Left ventricle myocardium superior (tissue), 1 donor: ENCODE data around the gene MYO6. TPM values are rescaled to one million over a fixed set of nuclear protein-coding genes. Genes with fewer than 3 reads are reported as not detected.
"Not testable (repeated sequence)": the region's sequence is repeated elsewhere in the genome, so short reads cannot be mapped to it uniquely, and the experiment has no call there.

Experiments used
- ATAC-seq: fragments of 200-7000 bp; cut with Tn5 transposase; one replicate; pipeline ENCODE4 v1.9.1; 2020; ENCODE audit warnings: mild to moderate bottlenecking, moderate library complexity
- DNase-seq: peaks from one replicate; pipeline ENCODE4 v3.0.0-alpha.2; 2020
- intact Hi-C: fragments of 100-400 bp; cut with micrococcal nuclease; formaldehyde crosslinking; loops from one replicate; pipeline ENCODE4 v1.11.0; 2022
- long read RNA-seq: library from polyadenylated mRNA; unstranded; transcript quantifications from one replicate; pipeline ENCODE4 v2.0.0, GENCODE V29; 2021
- total RNA-seq: library from RNA; stranded (reverse); fragmentation: NEBNext Ultra II Directional; extraction: Animal tissue kit (Norgen Biotek cat#: 25700); gene quantifications from one replicate; pipeline ENCODE4 v1.2.1, GENCODE V29; 2021
- donor health status: DM: no; HTN: yes; CAD: no; lungs with severe emphysema.

The MYO6 gene
- total RNA-seq: 5.5 TPM
- long read RNA-seq, full-length matches to known transcripts: 1 of 17 reads
- long read RNA-seq, partial matches to known transcripts: 12 of 17 reads
- long read RNA-seq, other reads (novel, unspliced or antisense): 4 of 17 reads

GRCh38 chr6:75748743-75749538, at the start of gene MYO6:
Gene MYO6 (plus strand): TSS chr6:75749239. CDS start chr6:75817548, 68,309 bp downstream.
- DNase-seq (peak; percentile 88), ATAC-seq (peak; percentile 99)
- intact Hi-C loops: no loop called here

GRCh38 chr6:75708334-75708733, 40.7 kb upstream of the MYO6 start:
- DNase-seq, ATAC-seq, intact Hi-C loops: not testable (repeated sequence)

GRCh38 chr6:75711173-75711572, 37.9 kb upstream of the MYO6 start:
- ATAC-seq (peak; percentile 53), DNase-seq (no peak)
- intact Hi-C loops: no loop called here

- no peak for DNase-seq
- no peak for ATAC-seq
- intact Hi-C loops: no loop called here
These were observed 29.9 kb upstream of the MYO6 start for GRCh38 chr6:75719133-75719532.

GRCh38 chr6:75723382-75723781, 25.7 kb upstream of the MYO6 start:
- intact Hi-C loops: no loop called here
- DNase-seq: no peak
- ATAC-seq: no peak

GRCh38 chr6:75727206-75727605, 21.8 kb upstream of the MYO6 start:
- intact Hi-C loops: no loop called here
- DNase-seq (no peak), ATAC-seq (no peak)

GRCh38 chr6:75731029-75731428, 18.0 kb upstream of the MYO6 start:
- not testable (repeated sequence) for ATAC-seq

GRCh38 chr6:75735491-75736186, 13.4 kb upstream of the MYO6 start:
- intact Hi-C loops: no loop called here
- no peak for ATAC-seq

More at GRCh38 chr6:75731029-75731428, 18.0 kb upstream of the MYO6 start:
- DNase-seq, intact Hi-C loops: not testable (repeated sequence)

GRCh38 chr6:75743971-75744370, 5.1 kb upstream of the MYO6 start:
- no peak for ATAC-seq
- intact Hi-C loops: no loop called here
- DNase-seq: no peak

More at GRCh38 chr6:75735491-75736186, 13.4 kb upstream of the MYO6 start:
- no peak for DNase-seq

GRCh38 chr6:75745404-75745803, 3.6 kb upstream of the MYO6 start:
- no peak for DNase-seq
- no peak for ATAC-seq
- intact Hi-C loops: no loop called here

GRCh38 chr6:75746221-75746620, 2.8 kb upstream of the MYO6 start:
- no peak for DNase-seq
- intact Hi-C loops: no loop called here
- no peak for ATAC-seq

- intact Hi-C loops: no loop called here
These were observed 1.7 kb upstream of the MYO6 start for GRCh38 chr6:75747152-75747992.

GRCh38 chr6:75748003-75748742, 866 bp upstream of the MYO6 start:
- ATAC-seq (peak; percentile 63), DNase-seq (no peak)
- intact Hi-C loops: no loop called here

More at GRCh38 chr6:75747152-75747992, 1.7 kb upstream of the MYO6 start:
- DNase-seq (no peak), ATAC-seq (no peak)

GRCh38 chr6:75751443-75751842, 2.4 kb downstream of the MYO6 start:
- DNase-seq: no peak
- intact Hi-C loops: no loop called here
- ATAC-seq: no peak

GRCh38 chr6:75752365-75752764, 3.3 kb downstream of the MYO6 start:
- intact Hi-C loops: no loop called here
- DNase-seq (no peak), ATAC-seq (no peak)

GRCh38 chr6:75755704-75756103, 6.7 kb downstream of the MYO6 start:
- DNase-seq (no peak), ATAC-seq (no peak)
- intact Hi-C loops: no loop called here

- DNase-seq (no peak), ATAC-seq (no peak)
- intact Hi-C loops: no loop called here
These were observed 8.3 kb downstream of the MYO6 start for GRCh38 chr6:75757295-75757694.

- intact Hi-C loops: no loop called here
- DNase-seq: no peak
These were observed 9.0 kb downstream of the MYO6 start for GRCh38 chr6:75758061-75758460.

GRCh38 chr6:75759207-75759606, 10.2 kb downstream of the MYO6 start:
- intact Hi-C loops: no loop called here
- DNase-seq: no peak

More at GRCh38 chr6:75758061-75758460, 9.0 kb downstream of the MYO6 start:
- ATAC-seq: no peak

More at GRCh38 chr6:75759207-75759606, 10.2 kb downstream of the MYO6 start:
- ATAC-seq: no peak
